Neural crest cell (in vitro differentiated cells): ENCODE measurements around the gene S100PBP. TPM values are rescaled to one million over a fixed set of nuclear protein-coding genes. Genes with fewer than 3 reads are reported as not detected.

Experiments
- DNase-seq: peaks from one replicate; pipeline ENCODE4 v3.0.0; 2021; ENCODE audit warnings: low read depth, mixed read lengths, low spot score
- H3K27ac Mint-ChIP-seq: one replicate; pipeline ENCODE4 v1.8.0; 2021; ENCODE audit warnings: mild to moderate bottlenecking, mixed read lengths; ENCODE audit not compliant: unreplicated experiment
- H3K27me3 Mint-ChIP-seq: 2 replicates; pipeline ENCODE4 v1.8.0; 2021; ENCODE audit warnings: low read depth, mild to moderate bottlenecking, mixed read lengths
- H3K36me3 Mint-ChIP-seq: 2 replicates; pipeline ENCODE4 v1.8.0; 2021; ENCODE audit warnings: low read depth, mild to moderate bottlenecking, mixed read lengths
- H3K4me1 Mint-ChIP-seq: 2 replicates; pipeline ENCODE4 v1.8.0; 2021; ENCODE audit warnings: mixed read lengths
- H3K4me3 Mint-ChIP-seq: one replicate; pipeline ENCODE4 v1.8.0; 2021; ENCODE audit warnings: mild to moderate bottlenecking, mixed read lengths
- H3K9me3 Mint-ChIP-seq: 2 replicates; pipeline ENCODE4 v1.8.0; 2021; ENCODE audit warnings: mixed read lengths
- total RNA-seq: library from RNA; stranded (reverse); gene quantifications from 2 replicates; pipeline ENCODE4 v1.2.1, GENCODE V29; 2021
- TF ChIP-seq, protein P1 (sequence below): fragments of 200-600 bp; sonication (generic); conservative IDR thresholded peaks from 2 replicates; pipeline ENCODE4 v1.5.0; 2021; ENCODE audit warnings: antibody characterized with exemption, mild to moderate bottlenecking

S100PBP gene
- total RNA-seq, 1 donor from 2014 or later: 55.0 TPM

DNA sequence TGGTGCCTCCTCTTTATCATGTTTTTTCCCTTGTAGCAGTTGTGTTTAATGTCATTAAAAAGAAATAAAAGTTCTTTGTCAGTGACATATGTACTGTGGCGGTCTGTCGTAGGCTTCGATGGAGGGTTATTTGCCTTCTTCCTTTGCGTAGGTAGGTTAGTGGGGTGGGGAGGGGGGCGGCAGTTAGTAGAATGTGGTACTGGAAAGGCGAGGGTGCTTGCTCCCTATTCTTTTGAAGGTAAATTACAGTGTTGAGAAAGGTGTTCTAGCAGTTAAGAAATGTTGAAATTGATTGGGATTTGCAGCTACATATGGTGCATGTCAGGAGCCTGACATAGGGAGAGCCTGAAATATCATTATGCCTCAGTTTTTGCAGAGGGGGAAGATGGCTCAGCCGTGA lies 41.3 kb downstream of the S100PBP start:
- Mint-ChIP-seq H3K9me3 (no peaks in the 10 kb centered on the region), H3K36me3 (peaks cover 8% of the 10 kb centered on the region), H3K27ac (no peak overlapping the region), H3K4me3 (no peak overlapping the region), H3K4me1 (no peaks in the 10 kb centered on the region), H3K27me3 (no peaks in the 10 kb centered on the region)
- TF ChIP-seq, protein P1, sequence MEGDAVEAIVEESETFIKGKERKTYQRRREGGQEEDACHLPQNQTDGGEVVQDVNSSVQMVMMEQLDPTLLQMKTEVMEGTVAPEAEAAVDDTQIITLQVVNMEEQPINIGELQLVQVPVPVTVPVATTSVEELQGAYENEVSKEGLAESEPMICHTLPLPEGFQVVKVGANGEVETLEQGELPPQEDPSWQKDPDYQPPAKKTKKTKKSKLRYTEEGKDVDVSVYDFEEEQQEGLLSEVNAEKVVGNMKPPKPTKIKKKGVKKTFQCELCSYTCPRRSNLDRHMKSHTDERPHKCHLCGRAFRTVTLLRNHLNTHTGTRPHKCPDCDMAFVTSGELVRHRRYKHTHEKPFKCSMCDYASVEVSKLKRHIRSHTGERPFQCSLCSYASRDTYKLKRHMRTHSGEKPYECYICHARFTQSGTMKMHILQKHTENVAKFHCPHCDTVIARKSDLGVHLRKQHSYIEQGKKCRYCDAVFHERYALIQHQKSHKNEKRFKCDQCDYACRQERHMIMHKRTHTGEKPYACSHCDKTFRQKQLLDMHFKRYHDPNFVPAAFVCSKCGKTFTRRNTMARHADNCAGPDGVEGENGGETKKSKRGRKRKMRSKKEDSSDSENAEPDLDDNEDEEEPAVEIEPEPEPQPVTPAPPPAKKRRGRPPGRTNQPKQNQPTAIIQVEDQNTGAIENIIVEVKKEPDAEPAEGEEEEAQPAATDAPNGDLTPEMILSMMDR: no peak
- no peak for DNase-seq

GRCh38 chr1:32859915-32860314 lies 42.5 kb downstream of the S100PBP start:
- H3K9me3 Mint-ChIP-seq: no peaks in the 10 kb centered on the region
- H3K27me3 Mint-ChIP-seq: no peaks in the 10 kb centered on the region
- H3K4me1 Mint-ChIP-seq: no peaks in the 10 kb centered on the region
- no peak overlapping the region for H3K4me3 Mint-ChIP-seq
- DNase-seq: no peak
- TF ChIP-seq, protein P1: no peak
- no peak overlapping the region for H3K27ac Mint-ChIP-seq
- peaks cover 9% of the 10 kb centered on the region for H3K36me3 Mint-ChIP-seq

GRCh38 chr1:32860566-32860965 lies 43.1 kb downstream of the S100PBP start:
- Mint-ChIP-seq H3K36me3 (peaks cover 9% of the 10 kb centered on the region), H3K27ac (no peak overlapping the region), H3K4me3 (no peak overlapping the region), H3K27me3 (no peaks in the 10 kb centered on the region), H3K4me1 (no peaks in the 10 kb centered on the region), H3K9me3 (no peaks in the 10 kb centered on the region)
- DNase-seq: no peak
- TF ChIP-seq, protein P1: no peak

DNA sequence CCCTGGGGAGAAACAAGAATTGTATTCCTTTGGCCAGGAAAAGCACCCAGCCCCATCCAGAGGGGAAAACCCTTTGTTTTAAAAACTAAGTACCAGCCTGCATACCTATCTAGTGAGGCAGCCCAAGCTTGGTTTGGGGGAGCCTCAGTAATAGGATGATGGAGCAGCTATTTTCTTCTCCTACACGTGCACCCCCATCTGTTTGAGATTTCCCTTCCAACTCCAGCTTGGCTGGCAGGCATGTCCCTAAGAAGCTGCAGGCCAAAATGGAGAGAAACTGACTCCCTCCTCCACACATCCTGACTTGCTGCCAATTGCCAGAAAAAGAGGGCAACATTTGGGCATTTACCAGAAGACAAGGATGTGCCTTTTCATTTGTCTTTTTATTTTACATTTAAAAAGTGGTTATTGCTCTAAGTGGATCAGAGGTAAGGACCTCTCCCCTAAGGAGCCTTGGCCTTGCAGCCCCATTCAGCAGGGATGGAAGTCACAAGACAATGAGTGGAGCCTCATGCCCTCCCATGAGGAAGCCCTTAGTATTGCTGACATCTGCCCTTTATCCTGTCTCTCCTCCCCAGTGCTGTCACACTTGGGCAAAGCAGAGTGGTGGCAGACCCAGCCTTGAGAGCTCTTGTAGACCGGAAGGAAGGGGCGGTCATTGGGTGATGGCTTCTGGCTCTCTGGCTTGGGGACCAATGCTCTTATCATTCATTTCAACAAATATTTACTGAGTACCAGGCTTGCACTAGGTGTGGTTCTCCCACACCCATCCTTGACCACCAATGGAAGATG lies 44.6 kb downstream of the S100PBP start:
- DNase-seq: no peak
- no peak overlapping the region for H3K4me3 Mint-ChIP-seq
- H3K4me1 Mint-ChIP-seq: peaks cover 6% of the 10 kb centered on the region
- no peak overlapping the region for H3K27ac Mint-ChIP-seq
- TF ChIP-seq, protein P1: no peak
- H3K36me3 Mint-ChIP-seq: peaks cover 9% of the 10 kb centered on the region
- no peaks in the 10 kb centered on the region for H3K9me3 Mint-ChIP-seq
- no peaks in the 10 kb centered on the region for H3K27me3 Mint-ChIP-seq

DNA sequence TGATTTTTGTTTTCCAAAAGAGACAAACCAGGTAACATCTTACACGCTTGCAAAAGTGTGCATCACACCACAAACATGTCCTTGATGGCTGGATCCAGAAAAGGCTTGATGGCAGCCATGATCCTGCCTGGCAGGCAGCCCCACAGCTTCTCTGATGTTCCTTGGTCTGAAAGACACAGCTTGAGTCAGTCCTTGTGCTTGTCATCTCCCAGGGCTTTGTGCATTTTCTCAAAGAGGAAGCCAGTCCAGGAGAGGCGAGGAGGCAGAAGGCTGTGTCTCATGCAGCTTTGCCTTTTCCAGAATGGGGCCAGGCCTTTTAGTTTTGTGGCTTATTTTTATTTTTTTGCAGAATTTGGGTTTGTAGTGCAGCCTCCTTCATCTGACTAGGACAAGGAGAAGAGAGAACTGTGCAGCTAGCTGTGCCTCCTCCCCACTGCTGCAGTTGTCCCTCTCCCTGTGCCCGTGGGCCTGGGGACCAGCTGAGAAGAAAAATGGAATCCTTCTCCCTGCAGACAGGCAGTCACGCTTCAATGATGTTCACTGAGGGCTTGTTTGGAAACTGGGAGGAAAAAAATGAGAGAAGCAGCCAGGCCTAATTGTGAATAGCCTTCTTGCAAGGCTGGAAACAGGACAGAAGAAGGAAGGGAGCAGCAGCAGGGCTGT lies 45.9 kb downstream of the S100PBP start:
- H3K4me1 Mint-ChIP-seq: peaks cover 6% of the 10 kb centered on the region
- no peak for DNase-seq

More for the DNA sequence above, 45.9 kb downstream of the S100PBP start:
- Mint-ChIP-seq H3K36me3 (peaks cover 9% of the 10 kb centered on the region), H3K4me3 (no peak overlapping the region), H3K9me3 (no peaks in the 10 kb centered on the region), H3K27me3 (no peaks in the 10 kb centered on the region), H3K27ac (no peak overlapping the region)
- TF ChIP-seq, protein P1: no peak
